ENCODE data around the gene RAD51AP2. TPM values are rescaled to one million over a fixed set of nuclear protein-coding genes. Genes with fewer than 3 reads are reported as not detected.
A peak's percentile ranks its signal among the peaks of the same experiment; 100 is the strongest.

RAD51AP2 gene
- total and polyA plus RNA-seq, 2 of the 13 experiments (the other 11 are each of a cell fraction or from before 2014, with no cell fraction given) = 0.11 to 0.12 TPM

- TF ChIP-seq TMF1 (CRISPR knock-in tag; IDR thresholded peaks at IDR 0.05; ENCODE audit: low read depth) = peak; percentile 57; the same call in 1 of the 2 replicates
- peak; percentile 81 for TF ChIP-seq RBM22 (optimal IDR thresholded peaks at IDR 0.05; ENCODE audit: low read length)
- TF ChIP-seq ZBTB21 (CRISPR knock-in tag; IDR thresholded peaks at IDR 0.05) = no peak
- TF ChIP-seq ZNF124 (CRISPR knock-in tag; IDR thresholded peaks at IDR 0.05) = peak; percentile 96
- peak; percentile 67 for TF ChIP-seq PITX1 (CRISPR knock-in tag; IDR thresholded peaks at IDR 0.05)
- TF ChIP-seq ELF1 (CRISPR knock-in tag; IDR thresholded peaks at IDR 0.05) = peak; percentile 82
- TF ChIP-seq ZEB1 (IDR thresholded peaks at IDR 0.05; ENCODE audit: insufficient replicate concordance, low read depth) = no peak
- TF ChIP-seq IRF2 (CRISPR knock-in tag; IDR thresholded peaks at IDR 0.05) = peak; percentile 90
- TF ChIP-seq ZSCAN31 (CRISPR knock-in tag; IDR thresholded peaks at IDR 0.05; ENCODE audit: low read depth) = peak; percentile 98
- TF ChIP-seq SP1 (IDR thresholded peaks at IDR 0.05) = no peak
- TF ChIP-seq SP1 (CRISPR knock-in tag; IDR thresholded peaks at IDR 0.05) = peak; percentile 54; the same call in 1 of the 2 replicates
- TF ChIP-seq CC2D1A (CRISPR knock-in tag; IDR thresholded peaks at IDR 0.05) = no peak
- TF ChIP-seq ARNT2 (CRISPR knock-in tag; IDR thresholded peaks at IDR 0.05; ENCODE audit: low read depth) = peak; percentile 84
- TF ChIP-seq ZMYM2 (CRISPR knock-in tag; IDR thresholded peaks at IDR 0.05) = no peak; the same call in 1 of the 2 replicates
- TF ChIP-seq WIZ (CRISPR knock-in tag; IDR thresholded peaks at IDR 0.05) = peak; percentile 40; the same call in 1 of the 2 replicates
- peak; percentile 85 for TF ChIP-seq PRMT3 (CRISPR knock-in tag; IDR thresholded peaks at IDR 0.05; ENCODE audit: borderline replicate concordance, low read depth)
- TF ChIP-seq ZBTB42 (CRISPR knock-in tag; IDR thresholded peaks at IDR 0.05) = peak; percentile 89
- peak; percentile 92 for TF ChIP-seq TBX2 (CRISPR knock-in tag; IDR thresholded peaks at IDR 0.05; ENCODE audit: borderline replicate concordance)
- no peak for TF ChIP-seq GMEB2 (CRISPR knock-in tag; IDR thresholded peaks at IDR 0.05; ENCODE audit: low read depth)
- TF ChIP-seq ZFP36L1 (CRISPR knock-in tag; IDR thresholded peaks at IDR 0.05) = peak; percentile 95
- no peak; the same call in 1 of the 2 replicates for TF ChIP-seq MYNN (CRISPR knock-in tag; IDR thresholded peaks at IDR 0.05; ENCODE audit: low read depth)
- TF ChIP-seq ZBTB7B (CRISPR knock-in tag; IDR thresholded peaks at IDR 0.05) = peak; percentile 95
- TF ChIP-seq SAP130 (CRISPR knock-in tag; IDR thresholded peaks at IDR 0.05; ENCODE audit: low read depth) = peak; percentile 94
- TF ChIP-seq ATF7 (IDR thresholded peaks at IDR 0.05) = no peak
- 0 out of 2 replicates have a peak, but pooled peaks have one; percentile 25 for TF ChIP-seq ATF7 (CRISPR knock-in tag; IDR thresholded peaks at IDR 0.05)
- TF ChIP-seq ADNP (CRISPR knock-in tag; IDR thresholded peaks at IDR 0.05) = peak; percentile 12; the same call in 1 of the 2 replicates
Measured at GRCh38 chr2:17538844-17539554, 20.8 kb upstream of the RAD51AP2 start (continued).

All from HepG2 (cell line).